Brain microvascular endothelial cell (primary cell): ENCODE measurements around the gene C12orf42.

Experiments used
- DNase-seq: peaks from one replicate; pipeline ENCODE4 v3.0.0-alpha.2; 2020
- H3K27ac ChIP-seq: fragments of 250-450 bp; sonication (Bioruptor Pico); 2 replicates; pipeline ENCODE4 v1.5.1; 2020; ENCODE audit warnings: mild to moderate bottlenecking, moderate library complexity
- H3K27me3 ChIP-seq: fragments of 250-450 bp; sonication (Bioruptor Pico); replicated peaks from 2 replicates; pipeline ENCODE4 v1.5.1; 2020; ENCODE audit warnings: mild to moderate bottlenecking
- H3K36me3 ChIP-seq: fragments of 250-450 bp; sonication (Bioruptor Pico); replicated peaks from 2 replicates; pipeline ENCODE4 v1.5.1; 2020; ENCODE audit warnings: mild to moderate bottlenecking
- H3K4me3 ChIP-seq: 2 replicates; pipeline ENCODE4 v1.5.1; 2011; ENCODE audit warnings: low read depth, mild to moderate bottlenecking, control low read depth, low read length, moderate library complexity
- in situ Hi-C: cut with HindIII; loops from 2 replicates; pipeline ENCODE4 v1.10.0; 2017; ENCODE audit warnings: low sequenced_read_pairs, low pct_ligation_motif_present
- TF ChIP-seq, protein P1 (sequence below): IDR thresholded peaks from 2 replicates; pipeline ENCODE4 v1.5.1; 2011; ENCODE audit warnings: low read depth, mild to moderate bottlenecking, moderate library complexity, low read length, control low read depth, inconsistent platforms; ENCODE audit errors: missing control alignments

C12orf42 gene

DNA sequence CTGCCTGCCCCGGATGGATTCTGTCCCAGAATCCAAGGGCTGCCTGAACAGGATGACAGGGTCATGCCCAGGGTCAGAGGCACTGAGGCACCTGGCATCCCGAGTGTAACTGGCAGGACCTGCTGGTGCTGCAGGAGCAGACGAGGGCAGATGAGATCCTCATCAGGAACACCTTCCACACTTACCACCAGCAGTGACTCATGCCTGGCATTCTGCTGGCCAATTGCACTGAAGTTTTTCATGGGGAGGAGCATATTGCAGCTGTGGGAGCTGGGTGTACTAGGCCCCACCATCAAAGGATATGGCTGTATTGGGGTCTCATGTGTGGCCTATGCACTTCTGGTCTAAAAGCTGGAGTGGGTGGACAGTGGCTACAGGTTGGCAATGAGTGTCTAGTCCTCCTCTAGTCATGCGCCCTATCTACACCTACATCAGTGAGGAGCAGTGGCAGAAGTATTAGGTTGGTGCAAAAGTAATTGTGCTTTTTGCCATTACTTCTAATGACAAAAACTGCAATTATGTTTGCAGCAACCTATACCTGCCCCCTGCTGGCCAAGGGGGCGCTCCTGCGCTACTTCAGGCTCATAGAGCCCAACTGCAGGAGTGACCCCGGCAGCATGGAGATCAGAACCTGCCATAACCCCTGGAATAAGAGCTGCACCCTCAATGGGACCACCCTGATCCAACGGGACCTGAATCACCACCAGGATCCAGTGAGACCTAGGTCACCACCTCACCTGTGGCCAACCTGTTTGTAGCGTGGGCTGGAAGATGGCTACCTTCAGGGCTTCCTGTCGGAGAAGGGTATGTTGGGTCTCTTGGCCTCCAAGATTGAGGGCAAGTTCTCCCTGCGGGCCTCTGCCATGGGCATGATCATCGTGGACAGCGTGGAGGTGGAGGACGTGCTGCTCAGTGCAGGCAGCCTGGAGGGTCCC, 8.0 kb upstream of the C12orf42 start:
- DNase-seq: no peak
- Histone ChIP-seq H3K27me3 (no peaks in the 10 kb centered on the region), H3K4me3 (no peak overlapping the region), H3K27ac (no peak overlapping the region), H3K36me3 (no peaks in the 10 kb centered on the region)
- in situ Hi-C loops: no loop called here
- TF ChIP-seq, protein P1, sequence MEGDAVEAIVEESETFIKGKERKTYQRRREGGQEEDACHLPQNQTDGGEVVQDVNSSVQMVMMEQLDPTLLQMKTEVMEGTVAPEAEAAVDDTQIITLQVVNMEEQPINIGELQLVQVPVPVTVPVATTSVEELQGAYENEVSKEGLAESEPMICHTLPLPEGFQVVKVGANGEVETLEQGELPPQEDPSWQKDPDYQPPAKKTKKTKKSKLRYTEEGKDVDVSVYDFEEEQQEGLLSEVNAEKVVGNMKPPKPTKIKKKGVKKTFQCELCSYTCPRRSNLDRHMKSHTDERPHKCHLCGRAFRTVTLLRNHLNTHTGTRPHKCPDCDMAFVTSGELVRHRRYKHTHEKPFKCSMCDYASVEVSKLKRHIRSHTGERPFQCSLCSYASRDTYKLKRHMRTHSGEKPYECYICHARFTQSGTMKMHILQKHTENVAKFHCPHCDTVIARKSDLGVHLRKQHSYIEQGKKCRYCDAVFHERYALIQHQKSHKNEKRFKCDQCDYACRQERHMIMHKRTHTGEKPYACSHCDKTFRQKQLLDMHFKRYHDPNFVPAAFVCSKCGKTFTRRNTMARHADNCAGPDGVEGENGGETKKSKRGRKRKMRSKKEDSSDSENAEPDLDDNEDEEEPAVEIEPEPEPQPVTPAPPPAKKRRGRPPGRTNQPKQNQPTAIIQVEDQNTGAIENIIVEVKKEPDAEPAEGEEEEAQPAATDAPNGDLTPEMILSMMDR: peak; percentile 38

DNA sequence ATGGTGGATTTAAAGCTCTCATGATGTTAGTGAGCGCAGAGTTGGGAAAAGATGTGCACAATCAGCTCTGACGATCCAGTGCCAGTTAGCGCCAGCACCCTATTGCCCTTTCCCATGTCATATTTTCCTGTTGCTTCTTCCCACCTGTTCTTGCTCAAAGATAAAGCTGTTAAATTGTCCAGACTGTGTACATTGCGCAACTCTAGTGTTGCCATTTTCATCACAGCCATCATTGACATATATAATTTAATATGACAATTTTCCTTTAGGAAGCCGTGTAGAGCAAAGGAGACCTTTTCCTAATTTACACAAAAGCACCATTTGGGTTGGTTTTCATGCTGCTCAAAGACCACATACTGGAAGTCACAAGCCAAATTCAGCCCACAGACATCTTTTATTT, 5.7 kb upstream of the C12orf42 start:
- no peaks in the 10 kb centered on the region for H3K27me3 ChIP-seq
- no peak overlapping the region for H3K27ac ChIP-seq
- H3K36me3 ChIP-seq: no peaks in the 10 kb centered on the region
- in situ Hi-C loops: no loop called here
- H3K4me3 ChIP-seq: no peak overlapping the region
- DNase-seq: no peak
- TF ChIP-seq, protein P1: no peak

DNA sequence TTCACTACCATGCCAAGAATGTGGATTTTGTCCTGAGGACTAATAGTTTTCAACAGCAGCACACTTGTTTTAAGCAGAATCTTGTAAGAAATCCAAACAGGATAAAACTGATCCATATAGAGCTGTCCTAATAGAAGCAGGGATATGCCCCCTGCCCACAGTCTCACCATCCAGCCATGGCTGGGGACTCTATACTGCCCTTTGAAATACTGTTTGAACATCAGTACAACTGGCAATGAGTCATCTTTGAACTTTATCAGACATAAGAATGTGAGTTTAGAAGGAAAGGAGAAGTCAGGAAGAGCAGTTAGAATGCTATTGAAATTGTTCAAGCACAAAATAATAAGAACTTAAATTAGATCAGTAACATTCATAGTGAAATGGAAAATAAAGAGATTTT, 3.8 kb upstream of the C12orf42 start:
- in situ Hi-C loops: no loop called here
- H3K36me3 ChIP-seq: no peaks in the 10 kb centered on the region
- peaks cover 4% of the 10 kb centered on the region for H3K27me3 ChIP-seq
- TF ChIP-seq, protein P1: no peak
- no peak overlapping the region for H3K27ac ChIP-seq
- H3K4me3 ChIP-seq: no peak overlapping the region
- no peak for DNase-seq

DNA sequence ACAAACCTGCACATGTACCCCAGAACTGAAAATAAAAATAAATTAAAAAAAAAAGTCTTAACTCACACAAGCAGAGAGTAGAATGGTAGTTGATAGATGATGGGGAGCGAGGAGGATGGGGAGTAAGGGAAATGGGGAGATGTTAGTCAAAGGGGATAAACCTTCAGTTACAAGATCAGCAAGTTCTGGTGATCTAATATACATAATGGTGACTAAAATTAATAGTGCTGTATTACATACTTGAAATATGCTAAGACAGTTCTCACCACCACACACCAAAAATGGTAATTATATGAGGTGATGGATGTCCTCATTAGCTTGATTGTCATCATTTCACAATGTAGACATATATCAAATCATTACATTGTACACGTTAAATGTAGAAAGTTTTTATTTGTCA, 3.2 kb upstream of the C12orf42 start:
- no peak for DNase-seq
- no peak overlapping the region for H3K27ac ChIP-seq
- in situ Hi-C loops: no loop called here
- TF ChIP-seq, protein P1: no peak
- no peaks in the 10 kb centered on the region for H3K36me3 ChIP-seq
- H3K27me3 ChIP-seq: peaks cover 5% of the 10 kb centered on the region
- no peak overlapping the region for H3K4me3 ChIP-seq

DNA sequence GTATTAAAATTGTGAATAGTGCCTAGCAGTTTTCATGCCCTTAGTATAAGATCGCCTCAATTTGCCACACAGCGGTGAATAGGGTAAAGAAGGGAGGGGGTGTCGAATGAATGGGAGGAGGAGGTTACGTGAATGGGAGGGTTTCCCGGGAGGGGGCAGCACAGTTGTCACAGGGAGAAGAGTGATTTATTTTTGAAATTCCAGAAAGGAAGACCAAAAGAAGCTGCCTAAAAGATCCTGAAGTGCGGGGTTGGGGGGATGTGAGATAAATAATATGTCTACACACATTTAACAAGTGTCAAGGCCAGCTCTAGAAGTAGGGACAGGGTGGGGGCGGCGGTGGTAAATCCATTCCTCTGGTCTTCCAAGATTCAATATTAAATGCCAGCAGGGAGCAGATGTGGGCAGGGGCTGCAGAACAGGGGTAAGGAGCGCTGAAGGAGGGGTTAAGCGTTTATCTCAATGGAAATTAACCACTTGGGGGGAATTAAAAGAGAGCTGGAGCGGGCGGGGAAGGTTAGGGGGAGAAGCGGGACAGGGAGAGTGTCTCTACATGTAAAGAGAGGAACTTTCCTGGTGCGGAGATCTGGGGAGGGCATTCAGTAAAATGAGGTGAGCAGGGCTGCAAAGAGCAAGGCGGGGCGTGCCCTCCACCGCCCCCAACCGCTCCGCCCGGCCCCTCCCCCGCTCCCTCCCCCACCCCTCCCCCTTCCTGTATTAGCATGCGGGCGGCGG, 867 bp downstream of the C12orf42 start:
- Histone ChIP-seq H3K4me3 (no peak overlapping the region), H3K27ac (no peak overlapping the region), H3K27me3 (peaks cover 7% of the 10 kb centered on the region), H3K36me3 (no peaks in the 10 kb centered on the region)
- TF ChIP-seq, protein P1: no peak
- DNase-seq: no peak
- in situ Hi-C loops: no loop called here
